ENCODE data around the gene ACOX3. TPM values are rescaled to one million over a fixed set of nuclear protein-coding genes. Genes with fewer than 3 reads are reported as not detected.

Gene ACOX3
- total and polyA plus RNA-seq, 10 of the 15 experiments (the other 5 are each of a cell fraction or from before 2014, with no cell fraction given), result 2.0 to 24.5 (median 14.0) TPM

DNA sequence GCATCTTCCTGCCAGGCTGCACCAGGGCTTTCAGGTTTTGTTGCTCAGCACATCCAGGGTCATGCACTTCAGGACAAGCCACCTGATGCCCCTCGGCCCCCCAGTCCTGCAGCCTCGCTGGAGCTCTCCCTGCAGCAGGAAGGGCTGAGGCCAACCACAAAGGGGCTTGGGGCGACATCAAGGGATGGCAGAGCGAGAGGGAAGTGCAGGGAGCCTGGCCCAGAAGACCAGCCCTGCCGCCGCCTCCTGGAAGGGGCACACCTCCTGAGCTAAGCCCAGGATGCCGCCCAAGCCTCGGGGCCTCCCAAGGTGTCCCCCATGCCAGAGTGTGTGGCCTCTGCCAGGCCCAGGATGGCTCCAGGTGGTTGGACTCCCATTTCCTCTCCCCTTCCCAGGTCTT lies 37.2 kb upstream of the ACOX3 start:
- WGBS (ENCODE audit: insufficient coverage, insufficient replicate concordance, low lambda C conversion rate, missing lambda C conversion rate), result 81% methylated on average over 6 of the region's 8 CpGs
- CTCF ChIA-PET, result no interaction called here
- Histone ChIP-seq H3K4me3 (no peak overlapping the region), H3K36me3 (ENCODE audit: control insufficient read depth in 2 of 2, insufficient read depth in 2 of 2, low read length in 1 of 2) (no peaks in the 10 kb centered on the region), H3K27ac (ENCODE audit: control insufficient read depth, insufficient read depth) (no peak overlapping the region), H3K4me2 (ENCODE audit: control insufficient read depth, insufficient read depth) (no peak overlapping the region), H3K4me1 (ENCODE audit: control insufficient read depth, insufficient read depth, low read length) (no peaks in the 10 kb centered on the region), H3K79me2 (ENCODE audit: control insufficient read depth, insufficient read depth, low read length) (no peaks in the 10 kb centered on the region), H3K9ac (ENCODE audit: control insufficient read depth, insufficient read depth, low read length) (no peak overlapping the region), H3K27me3 (replicated peaks in 1 of 2; ENCODE audit: control insufficient read depth in 2 of 2, insufficient read depth in 2 of 2, low read length in 1 of 2) (no peaks in the 10 kb centered on the region), H2AFZ (ENCODE audit: control insufficient read depth, low read depth, low read length) (no peak overlapping the region), H3K9me3 (replicated peaks; ENCODE audit: control insufficient read depth, insufficient read depth, low read length) (no peaks in the 10 kb centered on the region), H4K20me1 (ENCODE audit: control insufficient read depth, insufficient read depth) (no peaks in the 10 kb centered on the region)
- POLR2A ChIA-PET, result no interaction called here
- ATAC-seq (no peak), FAIRE-seq (no peak), DNase-seq (ENCODE audit: low read depth, low spot score) (no peak)
- in situ Hi-C loops (cut with MboI) (no loop called here), intact Hi-C loops (cut with micrococcal nuclease; ENCODE audit: unreplicated experiment) (no loop called here)
- BruUV-seq (replicated peaks), result no TSS peak
- RAD21 ChIA-PET (ENCODE audit: unreplicated experiment), result no interaction called here
- TF ChIP-seq E4F1 (IDR thresholded peaks at IDR 0.05; ENCODE audit: borderline replicate concordance, partially characterized antibody), result no peak
- SMC1A ChIA-PET (ENCODE audit: uncharacterized antibody, unreplicated experiment), result no interaction called here

DNA sequence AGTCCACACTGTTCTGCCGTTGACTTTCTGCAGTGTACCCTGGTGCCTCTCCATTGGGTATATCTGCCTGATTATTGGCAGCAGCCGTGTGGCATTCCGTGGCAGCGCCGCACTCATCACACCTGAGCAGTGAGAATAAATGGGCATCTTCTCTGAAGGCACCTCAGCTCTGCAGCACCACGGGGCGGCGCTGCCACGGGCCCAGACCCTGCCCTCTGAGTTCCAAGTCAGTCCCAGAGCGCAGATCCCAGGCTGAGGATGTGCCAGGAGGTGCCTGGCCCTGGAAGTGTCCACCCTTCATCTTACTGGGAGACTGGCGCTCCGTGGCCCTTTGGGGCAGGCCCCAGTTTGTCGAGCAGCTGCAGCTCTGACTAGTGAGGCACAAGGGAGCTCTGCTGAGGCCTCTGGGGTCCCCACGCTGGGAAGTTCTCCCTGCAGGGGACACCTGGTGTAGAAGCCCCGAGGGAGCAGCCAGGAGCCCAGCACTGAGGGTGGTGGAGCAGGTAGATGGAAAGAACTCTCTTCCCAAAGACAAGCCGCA lies 36.6 kb upstream of the ACOX3 start:
- Histone ChIP-seq H3K4me3 (no peak overlapping the region), H3K79me2 (ENCODE audit: control insufficient read depth, insufficient read depth, low read length) (no peaks in the 10 kb centered on the region), H3K4me1 (ENCODE audit: control insufficient read depth, insufficient read depth, low read length) (no peaks in the 10 kb centered on the region), H3K27me3 (replicated peaks in 1 of 2; ENCODE audit: control insufficient read depth in 2 of 2, insufficient read depth in 2 of 2, low read length in 1 of 2) (no peaks in the 10 kb centered on the region), H3K4me2 (ENCODE audit: control insufficient read depth, insufficient read depth) (no peak overlapping the region), H3K9ac (ENCODE audit: control insufficient read depth, insufficient read depth, low read length) (no peak overlapping the region), H3K9me3 (replicated peaks; ENCODE audit: control insufficient read depth, insufficient read depth, low read length) (no peaks in the 10 kb centered on the region), H2AFZ (ENCODE audit: control insufficient read depth, low read depth, low read length) (no peak overlapping the region), H3K36me3 (ENCODE audit: control insufficient read depth in 2 of 2, insufficient read depth in 2 of 2, low read length in 1 of 2) (no peaks in the 10 kb centered on the region), H4K20me1 (ENCODE audit: control insufficient read depth, insufficient read depth) (no peaks in the 10 kb centered on the region), H3K27ac (ENCODE audit: control insufficient read depth, insufficient read depth) (no peak overlapping the region)
- RAD21 ChIA-PET (ENCODE audit: unreplicated experiment), result no interaction called here
- no peak for ATAC-seq
- WGBS (ENCODE audit: insufficient coverage, insufficient replicate concordance, low lambda C conversion rate, missing lambda C conversion rate), result 95% methylated on average over 16 of the region's 16 CpGs
- CTCF ChIA-PET, result no interaction called here
- DNase-seq (ENCODE audit: low read depth, low spot score), result no peak
- FAIRE-seq, result no peak
- intact Hi-C loops (cut with micrococcal nuclease; ENCODE audit: unreplicated experiment), result no loop called here
- in situ Hi-C loops (cut with MboI), result no loop called here
- POLR2A ChIA-PET, result no interaction called here
- SMC1A ChIA-PET (ENCODE audit: uncharacterized antibody, unreplicated experiment), result no interaction called here
- TF ChIP-seq RELA (IDR thresholded peaks at IDR 0.05; ENCODE audit: borderline replicate concordance, partially characterized antibody) (no peak), SMAD1 (IDR thresholded peaks at IDR 0.05; ENCODE audit: low read depth, partially characterized antibody) (no peak), RB1 (IDR thresholded peaks at IDR 0.05; ENCODE audit: borderline replicate concordance) (no peak), ZBTB11 (CRISPR knock-in tag; IDR thresholded peaks at IDR 0.05) (no peak), HDAC2 (IDR thresholded peaks at IDR 0.05) (no peak), MLLT1 (IDR thresholded peaks at IDR 0.05) (no peak)
- BruUV-seq (replicated peaks), result no TSS peak
